ENCODE results near the gene ARID4B. TPM values are rescaled to one million over a fixed set of nuclear protein-coding genes. Genes with fewer than 3 reads are reported as not detected.
A peak's percentile ranks its signal among the peaks of the same experiment; 100 is the strongest.

ARID4B gene
- total RNA-seq, 1 experiment from 2014 or later, result 34.6 TPM

GRCh38 chr1:235253219-235253962 is 74.6 kb downstream of the ARID4B start:
- Histone ChIP-seq H3K27ac (no peak overlapping the region), H3K4me3 (no peak overlapping the region), H3K36me3 (no peaks in the 10 kb centered on the region), H3K4me1 (no peaks in the 10 kb centered on the region), H3K9me3 (replicated peaks) (no peaks in the 10 kb centered on the region), H3K27me3 (no peaks in the 10 kb centered on the region)
- peak; percentile 80 to 90 for DNase-seq

GRCh38 chr1:235250430-235250829 is 77.5 kb downstream of the ARID4B start:
- no peaks in the 10 kb centered on the region for H3K27me3 ChIP-seq
- peaks cover 18% of the 10 kb centered on the region for H3K36me3 ChIP-seq
- no peak overlapping the region for H3K4me3 ChIP-seq
- DNase-seq, result no peak
- H3K4me1 ChIP-seq, result no peaks in the 10 kb centered on the region
- no peak overlapping the region for H3K27ac ChIP-seq
- H3K9me3 ChIP-seq (replicated peaks), result no peaks in the 10 kb centered on the region

- Histone ChIP-seq H3K9me3 (replicated peaks) (no peaks in the 10 kb centered on the region), H3K4me3 (no peak overlapping the region), H3K4me1 (no peaks in the 10 kb centered on the region), H3K36me3 (peaks cover 28% of the 10 kb centered on the region), H3K27ac (no peak overlapping the region), H3K27me3 (no peaks in the 10 kb centered on the region)
- DNase-seq, result no peak
Measured at GRCh38 chr1:235246022-235246948, 81.7 kb downstream of the ARID4B start.

DNA sequence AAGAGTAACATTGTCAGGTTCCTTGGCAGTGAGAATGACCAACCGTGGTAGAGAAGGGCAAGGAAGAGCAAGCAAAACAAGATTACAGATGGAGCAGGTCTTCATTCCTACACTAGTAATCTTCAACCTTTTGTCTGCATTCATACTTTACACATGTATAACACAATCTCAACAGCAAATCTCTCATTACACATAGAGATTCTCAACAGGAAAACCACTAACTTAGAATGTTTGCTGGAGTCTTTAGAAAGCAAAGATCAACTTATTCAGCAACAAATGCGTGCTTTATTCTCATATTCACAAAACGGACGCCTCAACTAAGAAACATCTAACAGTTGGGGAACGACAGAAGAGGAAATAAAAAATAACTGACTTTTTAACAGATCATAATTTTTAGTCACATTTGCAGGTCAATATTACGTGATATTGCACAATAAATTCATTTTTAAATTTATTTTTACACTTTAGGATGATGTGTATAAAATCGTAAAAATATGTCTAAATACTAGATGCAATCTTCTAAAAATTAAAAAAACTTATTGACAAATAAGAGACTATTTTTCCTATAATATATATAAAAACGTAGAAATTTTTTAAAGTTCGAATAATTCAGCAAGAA is 82.9 kb downstream of the ARID4B start:
- no peaks in the 10 kb centered on the region for H3K4me1 ChIP-seq
- no peak for DNase-seq
- H3K9me3 ChIP-seq (replicated peaks), result no peaks in the 10 kb centered on the region
- no peak overlapping the region for H3K27ac ChIP-seq
- H3K36me3 ChIP-seq, result peaks cover 35% of the 10 kb centered on the region
- H3K27me3 ChIP-seq, result no peaks in the 10 kb centered on the region
- H3K4me3 ChIP-seq, result no peak overlapping the region

DNA sequence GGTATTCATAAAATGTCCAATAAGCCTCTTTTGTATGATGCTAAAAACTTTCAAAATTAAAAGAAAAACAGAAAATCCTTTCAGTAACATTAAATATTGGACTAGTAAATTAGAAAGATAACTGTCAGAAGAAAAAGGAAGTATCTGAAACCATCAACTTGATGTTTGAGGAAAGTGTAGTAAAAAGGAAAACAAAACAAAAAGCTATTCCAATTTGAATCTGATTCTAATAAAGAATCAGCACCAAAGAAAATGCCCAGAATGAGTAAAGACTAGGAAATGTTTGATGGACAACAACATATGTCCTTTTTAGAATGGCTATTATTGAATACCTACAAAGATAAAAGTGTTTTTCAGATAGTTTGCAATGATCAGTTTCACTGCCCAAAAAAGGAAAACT is 87.0 kb downstream of the ARID4B start:
- Histone ChIP-seq H3K9me3 (replicated peaks) (no peaks in the 10 kb centered on the region), H3K36me3 (peaks cover 35% of the 10 kb centered on the region), H3K27me3 (no peaks in the 10 kb centered on the region), H3K4me3 (no peak overlapping the region), H3K27ac (no peak overlapping the region), H3K4me1 (no peaks in the 10 kb centered on the region)
- peak in 1 of 2 experiments; percentile 15 for DNase-seq

GRCh38 chr1:235239851-235240250 is 88.1 kb downstream of the ARID4B start:
- H3K4me3 ChIP-seq, result no peak overlapping the region
- DNase-seq, result no peak
- H3K27ac ChIP-seq, result no peak overlapping the region
- no peaks in the 10 kb centered on the region for H3K4me1 ChIP-seq
- H3K36me3 ChIP-seq, result peaks cover 27% of the 10 kb centered on the region
- H3K27me3 ChIP-seq, result no peaks in the 10 kb centered on the region
- H3K9me3 ChIP-seq (replicated peaks), result no peaks in the 10 kb centered on the region

GRCh38 chr1:235238558-235238957 is 89.4 kb downstream of the ARID4B start:
- Histone ChIP-seq H3K27me3 (no peaks in the 10 kb centered on the region), H3K4me3 (no peak overlapping the region), H3K36me3 (peaks cover 33% of the 10 kb centered on the region), H3K4me1 (no peaks in the 10 kb centered on the region), H3K27ac (no peak overlapping the region), H3K9me3 (replicated peaks) (no peaks in the 10 kb centered on the region)
- DNase-seq, result no peak

GRCh38 chr1:235236128-235236527 is 91.9 kb downstream of the ARID4B start:
- no peak for DNase-seq
- Histone ChIP-seq H3K4me1 (no peaks in the 10 kb centered on the region), H3K9me3 (replicated peaks) (no peaks in the 10 kb centered on the region), H3K27me3 (no peaks in the 10 kb centered on the region), H3K27ac (no peak overlapping the region), H3K4me3 (no peak overlapping the region), H3K36me3 (peaks cover 34% of the 10 kb centered on the region)

- Histone ChIP-seq H3K27me3 (no peaks in the 10 kb centered on the region), H3K9me3 (replicated peaks) (no peaks in the 10 kb centered on the region), H3K27ac (no peak overlapping the region), H3K4me1 (no peaks in the 10 kb centered on the region), H3K4me3 (no peak overlapping the region), H3K36me3 (peaks cover 37% of the 10 kb centered on the region)
- DNase-seq, result no peak
Measured at GRCh38 chr1:235229868-235230267, 98.1 kb downstream of the ARID4B start.

- Histone ChIP-seq H3K36me3 (peaks cover 35% of the 10 kb centered on the region), H3K4me3 (no peak overlapping the region), H3K27me3 (no peaks in the 10 kb centered on the region), H3K27ac (no peak overlapping the region), H3K9me3 (replicated peaks) (no peaks in the 10 kb centered on the region), H3K4me1 (no peaks in the 10 kb centered on the region)
- DNase-seq, result no peak
Measured at GRCh38 chr1:235227414-235227813, 100.6 kb downstream of the ARID4B start.

GRCh38 chr1:235226933-235227332 is 101.0 kb downstream of the ARID4B start:
- no peaks in the 10 kb centered on the region for H3K9me3 ChIP-seq (replicated peaks)
- no peak for DNase-seq
- no peaks in the 10 kb centered on the region for H3K27me3 ChIP-seq
- no peak overlapping the region for H3K27ac ChIP-seq
- no peaks in the 10 kb centered on the region for H3K4me1 ChIP-seq
- peaks cover 40% of the 10 kb centered on the region for H3K36me3 ChIP-seq
- no peak overlapping the region for H3K4me3 ChIP-seq

- Histone ChIP-seq H3K9me3 (replicated peaks) (no peaks in the 10 kb centered on the region), H3K27me3 (no peaks in the 10 kb centered on the region), H3K27ac (no peak overlapping the region), H3K4me1 (no peaks in the 10 kb centered on the region), H3K4me3 (no peak overlapping the region), H3K36me3 (peaks cover 53% of the 10 kb centered on the region)
- no peak for DNase-seq
Measured at GRCh38 chr1:235225299-235225698, 102.7 kb downstream of the ARID4B start.

DNA sequence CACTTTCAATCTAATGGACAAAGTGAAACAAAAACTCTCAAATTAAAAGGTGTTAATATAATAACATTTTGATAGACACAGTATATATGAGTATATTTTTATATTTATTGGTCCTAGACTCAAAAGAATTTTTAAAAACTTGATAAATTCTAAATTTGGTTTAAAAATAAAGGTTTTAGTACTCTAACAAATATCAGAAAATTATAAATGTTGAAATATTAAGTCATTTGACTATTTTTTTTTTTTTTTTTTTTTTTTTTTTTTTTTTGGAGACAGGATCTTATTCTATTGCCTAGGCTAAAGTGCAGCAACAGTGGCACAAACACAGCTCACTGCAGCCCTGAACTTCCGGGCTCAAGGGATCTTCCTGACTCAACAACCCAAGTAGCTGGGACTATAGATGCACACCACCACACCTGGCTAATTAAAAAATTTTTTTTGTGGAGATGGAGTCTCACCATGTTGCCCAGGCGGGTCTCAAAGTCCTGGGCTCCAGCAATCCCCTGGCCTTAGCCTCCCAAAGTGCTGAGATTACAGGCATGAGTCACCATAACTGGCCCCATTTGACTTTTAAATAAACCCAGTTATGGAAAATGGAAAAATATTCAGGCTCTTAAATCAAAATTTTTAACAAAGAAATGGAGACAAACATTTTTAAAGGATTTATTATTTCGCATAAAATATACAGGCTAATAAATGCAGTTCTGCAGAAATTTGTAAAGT is 106.2 kb downstream of the ARID4B start:
- H3K27ac ChIP-seq, result no peak overlapping the region
- H3K4me1 ChIP-seq, result no peaks in the 10 kb centered on the region
- no peak for DNase-seq
- H3K36me3 ChIP-seq, result peaks cover 43% of the 10 kb centered on the region
- H3K27me3 ChIP-seq, result no peaks in the 10 kb centered on the region
- no peak overlapping the region for H3K4me3 ChIP-seq
- H3K9me3 ChIP-seq (replicated peaks), result no peaks in the 10 kb centered on the region

DNA sequence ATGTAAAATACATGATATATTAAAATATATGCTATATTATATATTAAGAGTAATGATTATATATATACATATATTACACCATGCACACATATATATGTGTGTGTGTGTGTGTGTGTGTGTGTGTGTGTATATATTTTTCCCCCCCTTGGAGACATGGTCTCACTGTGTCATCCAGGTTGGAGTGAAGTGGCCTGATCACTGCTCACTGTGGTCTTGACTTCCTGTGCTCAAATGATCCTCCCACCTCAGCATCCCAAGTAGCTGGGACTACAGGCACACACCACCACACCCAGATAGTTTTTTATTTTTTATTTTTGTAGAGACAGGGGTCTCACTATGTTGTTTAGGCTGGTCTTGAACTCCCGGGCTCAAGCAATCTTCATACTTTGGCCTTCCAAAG is 112.5 kb downstream of the ARID4B start:
- no peaks in the 10 kb centered on the region for H3K4me1 ChIP-seq
- DNase-seq, result no peak
- H3K36me3 ChIP-seq, result peaks cover 22% of the 10 kb centered on the region
- H3K27ac ChIP-seq, result no peak overlapping the region
- no peaks in the 10 kb centered on the region for H3K9me3 ChIP-seq (replicated peaks)
- no peak overlapping the region for H3K4me3 ChIP-seq
- no peaks in the 10 kb centered on the region for H3K27me3 ChIP-seq
